Measurements from ENCODE around the gene CCDC38.

The CCDC38 gene

DNA sequence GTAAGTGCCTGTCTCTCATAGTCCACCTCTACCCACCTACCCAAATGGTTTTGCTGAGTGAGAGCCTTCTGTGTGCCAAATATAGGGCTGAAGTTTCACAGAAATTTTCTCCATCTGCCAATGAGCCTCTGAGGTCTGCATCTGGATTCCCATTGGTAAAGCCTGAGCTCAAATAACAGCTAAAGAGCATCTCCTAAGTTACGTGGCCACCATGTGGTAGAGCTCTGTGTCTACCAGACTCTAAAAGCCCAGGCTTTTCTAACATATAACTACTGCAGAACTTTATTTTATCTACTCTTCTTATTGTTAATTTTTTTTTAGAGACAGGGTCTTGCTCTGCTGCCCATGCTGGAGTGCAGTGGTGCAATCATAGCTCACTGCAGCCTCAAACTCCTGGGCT lies 16.7 kb upstream of the CCDC38 start:
- no peak for DNase-seq

DNA sequence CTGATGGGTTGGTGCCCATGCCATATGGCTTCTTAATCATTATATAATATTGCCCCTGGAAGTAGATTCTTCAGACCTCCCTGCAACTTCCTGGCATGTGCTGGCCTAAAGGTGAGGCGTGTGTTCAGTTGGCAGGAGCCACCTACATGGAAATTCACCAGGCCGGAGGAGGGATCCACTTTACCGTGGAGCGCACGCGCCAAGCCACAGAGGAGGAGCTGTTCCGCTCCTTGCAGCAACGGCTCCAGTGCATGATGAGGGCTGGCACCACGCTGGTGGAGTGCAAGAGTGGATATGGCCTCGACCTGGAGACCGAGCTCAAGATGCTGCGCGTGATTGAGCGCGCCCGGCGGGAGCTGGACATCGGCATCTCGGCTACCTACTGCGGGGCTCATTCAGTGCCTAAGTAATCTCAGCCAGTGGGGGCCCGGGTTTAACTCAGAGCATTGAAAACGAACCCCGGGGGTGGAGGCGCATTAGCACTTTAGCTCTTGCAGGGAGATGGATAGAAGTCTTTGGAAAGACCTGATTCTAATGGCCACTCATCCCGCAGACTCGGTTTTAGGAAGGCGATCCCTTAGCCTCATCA lies 14.2 kb upstream of the CCDC38 start:
- no peak for DNase-seq

DNA sequence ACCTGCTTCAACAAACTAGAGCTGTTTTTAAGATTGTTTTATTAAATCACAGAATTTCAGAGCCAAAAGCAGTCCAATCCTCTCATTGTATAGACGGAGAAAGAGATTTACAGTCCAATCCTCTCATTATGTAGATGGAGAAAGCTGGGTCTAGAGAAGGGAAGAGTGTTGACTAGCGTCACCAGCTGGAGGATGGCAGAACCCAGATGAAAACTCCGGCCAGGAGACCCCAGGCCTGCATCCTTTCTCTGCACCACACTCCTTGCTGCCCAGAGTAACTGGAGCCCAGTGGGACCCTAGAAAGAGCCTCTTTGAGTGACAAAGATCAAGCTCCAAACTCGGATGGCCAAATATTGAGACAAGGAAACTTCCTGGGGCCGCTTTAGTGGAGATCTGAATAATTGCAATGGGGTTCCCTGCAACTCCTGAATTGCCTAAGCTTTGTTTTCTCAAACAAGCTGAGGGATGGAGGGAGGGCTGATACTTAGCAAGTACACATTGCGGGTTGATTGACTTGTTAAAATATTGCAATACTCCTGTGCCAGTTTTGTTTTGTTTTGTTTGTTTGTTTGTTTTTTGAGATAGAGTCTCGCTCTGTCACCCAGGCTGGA lies 13.2 kb upstream of the CCDC38 start:
- DNase-seq: no peak

DNA sequence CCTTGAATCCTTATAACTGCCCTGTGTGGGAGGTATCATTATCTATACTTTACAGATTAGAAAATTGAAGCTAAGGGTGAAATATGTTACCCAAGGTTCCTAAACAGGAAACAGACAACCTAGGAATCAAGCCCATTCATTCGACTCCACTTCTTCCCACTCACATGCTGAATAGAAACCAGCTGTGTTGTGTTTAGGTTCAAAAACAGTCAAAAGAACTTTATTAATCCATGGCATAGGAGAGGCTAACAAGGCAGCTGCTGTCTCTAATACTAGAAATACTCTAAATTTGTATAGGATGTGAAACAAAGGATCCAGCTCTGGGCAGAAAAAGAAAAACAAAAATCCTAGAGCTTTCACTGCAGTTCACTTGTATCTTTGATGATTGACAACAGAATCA lies 10.6 kb upstream of the CCDC38 start:
- DNase-seq: no peak

DNA sequence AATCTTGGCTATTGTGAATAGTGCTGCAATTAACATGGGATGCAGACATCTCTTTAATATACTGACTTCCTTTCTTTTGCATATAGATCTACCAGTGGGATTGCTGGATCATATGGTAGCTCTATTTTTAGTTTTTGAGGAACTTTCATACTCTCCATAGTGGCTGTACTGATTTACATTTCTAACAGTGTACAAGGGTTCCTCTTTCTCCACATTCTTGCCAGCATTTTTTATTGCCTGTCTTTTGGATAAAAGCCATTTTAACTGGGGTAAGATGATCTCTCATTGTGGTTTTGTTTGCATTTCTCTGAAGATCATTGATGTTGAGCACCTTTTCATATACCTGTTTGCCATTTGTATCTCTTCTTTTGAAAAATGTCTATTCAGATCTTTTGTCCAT lies 9.1 kb upstream of the CCDC38 start:
- no peak for DNase-seq

DNA sequence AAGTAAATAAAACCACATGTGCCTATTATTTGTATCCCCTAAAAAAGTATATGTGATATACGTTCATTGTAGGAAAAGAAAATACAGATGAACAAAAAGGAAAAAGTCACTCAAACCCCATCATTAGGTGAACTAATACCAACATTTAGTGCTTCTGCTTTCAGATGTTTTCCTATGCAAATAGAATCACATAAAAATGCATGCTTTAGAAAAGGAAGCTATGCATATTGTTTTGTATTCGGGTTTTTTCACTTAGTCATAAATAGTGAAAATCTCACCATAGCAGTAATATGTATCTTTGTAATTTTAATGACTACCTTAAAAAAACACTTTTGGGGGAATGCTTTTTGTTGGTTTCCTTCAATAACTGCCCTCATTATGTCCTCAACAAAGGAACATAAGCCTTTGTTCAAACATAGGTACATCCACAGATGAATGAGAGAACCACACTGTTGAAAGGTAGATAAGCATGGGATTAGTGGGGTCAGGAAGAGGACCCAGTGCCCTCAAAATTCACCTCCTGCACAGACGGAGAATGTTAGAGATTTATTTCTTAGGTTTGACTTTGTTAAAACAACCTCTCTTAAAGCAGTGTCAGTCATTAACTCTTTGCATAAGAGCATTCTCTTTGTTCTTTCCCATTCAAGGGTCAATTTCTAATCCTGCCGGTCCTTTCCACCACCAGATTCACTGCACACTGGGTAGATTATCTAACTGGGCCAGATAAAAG lies 7.2 kb upstream of the CCDC38 start:
- DNase-seq: no peak

DNA sequence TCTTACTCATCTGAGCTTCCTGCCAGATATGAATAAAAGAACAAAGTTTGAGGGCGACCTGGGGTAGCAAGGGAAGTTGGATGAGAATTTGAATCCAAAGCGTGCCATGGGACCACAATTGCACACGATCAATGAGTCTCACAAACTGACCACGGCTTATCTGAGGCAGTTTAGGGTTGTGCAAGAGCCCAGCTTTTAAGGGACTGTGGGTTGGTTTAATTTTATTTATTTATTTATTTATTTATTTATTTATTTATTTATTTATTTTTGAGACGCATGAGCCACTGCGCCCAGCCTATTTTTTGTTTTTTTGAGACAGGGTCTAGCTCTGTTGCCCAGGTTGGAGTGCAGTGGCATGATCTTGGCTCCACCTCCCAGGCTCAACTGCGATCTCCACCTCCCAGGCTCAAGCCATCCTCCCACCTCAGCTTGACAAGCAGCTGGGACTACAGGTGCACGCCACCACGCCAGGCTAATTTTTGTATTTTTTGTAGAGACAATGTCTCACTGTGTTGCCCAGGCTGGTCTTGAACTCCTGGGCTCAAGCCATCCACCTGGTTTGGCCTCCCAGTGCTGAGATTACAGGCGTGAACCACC lies 1.8 kb upstream of the CCDC38 start:
- DNase-seq: no peak

DNA sequence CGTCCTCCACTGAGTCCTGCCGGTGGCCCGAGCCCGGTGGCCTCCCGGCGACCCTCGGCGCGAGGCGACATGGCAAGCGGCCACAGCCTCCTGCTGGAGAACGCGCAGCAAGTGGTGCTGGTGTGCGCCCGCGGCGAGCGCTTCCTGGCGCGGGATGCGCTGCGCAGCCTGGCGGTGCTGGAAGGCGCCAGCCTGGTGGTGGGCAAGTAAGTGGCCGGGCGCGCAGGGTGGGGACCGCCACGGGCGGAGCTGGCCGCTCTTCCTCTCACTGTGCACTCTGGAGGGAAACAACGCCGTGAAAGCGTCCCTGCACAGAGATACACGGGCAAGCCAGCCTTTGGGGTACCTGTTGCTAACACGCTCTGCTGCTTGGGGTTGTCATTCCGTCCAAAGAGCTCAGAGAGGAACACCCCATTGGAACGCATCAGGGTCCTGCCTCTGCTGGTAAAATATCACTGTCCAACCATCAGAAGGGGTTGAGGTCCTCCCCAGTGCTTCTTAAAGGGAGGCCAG lies 972 bp upstream of the CCDC38 start, which contains the start of gene AMDHD1:
TSS of gene AMDHD1 (plus strand) at position 2 of the 513 bp plus-strand sequence. CDS start at position 70, 68 bp downstream.
- DNase-seq: no peak

DNA sequence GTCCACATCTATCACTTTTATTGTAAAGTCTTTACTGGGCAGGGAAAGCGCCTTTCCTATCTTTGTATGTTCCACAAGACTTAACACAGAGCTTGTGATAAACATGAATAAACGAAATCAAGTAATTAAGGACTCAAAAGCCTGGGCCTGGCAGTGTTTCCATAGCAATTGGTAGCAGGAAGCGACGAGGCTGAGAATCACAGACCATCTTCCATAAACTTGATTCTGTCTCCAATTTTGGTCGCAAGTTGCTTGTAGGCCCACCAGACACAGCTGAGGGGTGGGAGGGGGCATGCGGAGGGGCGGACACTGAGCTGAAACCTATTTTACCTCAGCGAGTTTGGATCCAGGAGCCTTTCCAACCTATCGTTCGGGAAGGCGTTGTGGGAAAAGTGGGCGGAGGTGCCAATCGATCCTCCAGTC lies 302 bp downstream of the CCDC38 start:
- no peak for DNase-seq

DNA sequence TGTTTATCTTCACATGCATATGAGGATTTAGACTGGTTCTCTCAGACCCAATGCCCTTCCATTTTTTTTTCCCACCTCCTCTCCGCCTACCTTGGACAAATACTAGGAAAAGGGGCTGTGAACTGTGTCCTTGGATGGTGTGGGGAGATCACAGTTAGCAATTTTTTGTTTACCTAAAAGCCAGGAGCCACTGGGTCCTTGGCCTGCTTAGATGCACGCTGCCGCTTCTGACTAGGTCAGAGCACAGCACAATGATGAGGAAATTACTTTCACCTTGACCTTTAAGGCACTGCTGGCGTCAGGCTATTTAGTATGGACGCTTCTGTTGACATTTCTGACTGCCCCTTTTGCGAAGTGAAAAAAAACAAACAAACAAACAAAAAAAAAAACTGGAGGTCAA lies 1.9 kb downstream of the CCDC38 start:
- DNase-seq: no peak

DNA sequence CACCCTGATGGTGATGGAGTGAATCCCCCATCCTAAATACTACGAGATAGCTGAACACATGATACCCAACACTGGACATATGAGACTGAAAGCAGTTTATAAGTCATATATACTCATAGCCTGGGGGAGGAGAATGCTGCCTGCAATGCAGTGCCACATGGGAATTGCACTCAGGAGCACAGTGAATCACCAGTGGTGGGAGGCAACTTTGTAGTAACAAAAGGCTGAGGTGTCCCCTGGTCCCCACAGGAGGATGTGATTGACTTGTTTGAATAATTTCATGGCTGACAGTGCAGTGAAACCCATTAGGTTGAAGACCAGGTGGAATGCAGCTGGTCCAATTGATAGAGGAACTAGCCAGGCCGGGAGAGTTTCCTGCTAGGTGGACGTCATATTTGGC lies 20.2 kb downstream of the CCDC38 start:
- DNase-seq: no peak

DNA sequence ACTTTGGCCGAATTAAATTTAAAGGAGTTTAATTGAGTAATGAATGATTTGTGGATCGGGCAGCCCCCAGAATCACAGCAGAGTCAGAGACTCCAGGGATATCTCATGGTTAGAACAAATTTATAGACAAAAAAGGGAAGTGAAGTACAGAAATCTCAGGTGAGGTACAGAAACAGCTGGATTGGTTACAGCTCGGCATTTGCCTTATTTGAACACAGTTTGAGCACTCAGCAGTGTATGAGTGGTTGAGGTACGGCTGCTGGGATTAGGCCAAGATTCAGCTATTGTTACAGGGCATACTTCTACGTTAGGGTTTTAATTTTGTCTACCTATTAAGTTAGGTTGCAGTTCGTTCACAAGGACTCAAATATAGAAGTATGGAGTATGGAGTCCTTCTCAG lies 23.3 kb downstream of the CCDC38 start:
- DNase-seq: no peak

DNA sequence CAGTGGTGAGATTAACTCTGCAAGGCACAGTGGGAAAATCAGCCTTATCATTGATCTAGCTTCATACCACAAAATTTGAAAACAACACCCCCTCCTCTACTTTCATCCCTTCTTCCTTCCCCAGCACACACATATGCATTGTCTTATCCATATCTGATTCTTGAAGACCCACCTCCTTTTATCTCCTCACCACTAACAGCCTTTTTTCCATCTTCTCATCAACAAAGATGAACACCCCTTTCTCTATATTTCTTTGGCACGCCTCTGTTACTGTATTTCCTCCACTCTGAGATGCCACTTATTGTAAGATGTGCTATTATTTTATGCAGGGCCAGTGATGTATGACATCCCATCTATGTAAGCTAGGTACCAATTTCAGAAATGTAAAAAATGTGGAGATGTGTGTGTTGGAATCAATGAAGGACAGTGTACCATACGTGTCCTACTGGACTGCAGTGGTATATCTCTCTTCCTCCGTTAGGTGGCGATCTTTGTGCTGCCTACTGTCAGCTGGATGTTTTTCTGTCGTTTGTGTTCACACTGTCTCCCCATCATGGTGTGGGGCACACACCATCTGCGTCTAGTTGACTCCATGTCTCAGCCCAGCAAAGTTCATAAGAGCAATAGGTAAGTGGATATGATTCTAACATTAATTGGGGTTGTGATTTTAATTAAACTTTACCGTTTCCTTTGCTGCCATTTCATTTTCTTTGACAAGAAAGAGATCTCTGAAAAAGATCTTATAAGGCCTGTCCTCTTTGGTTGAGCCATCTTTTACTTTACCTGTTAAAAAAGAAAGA lies 24.0 kb downstream of the CCDC38 start:
- peak; percentile 12 for DNase-seq

DNA sequence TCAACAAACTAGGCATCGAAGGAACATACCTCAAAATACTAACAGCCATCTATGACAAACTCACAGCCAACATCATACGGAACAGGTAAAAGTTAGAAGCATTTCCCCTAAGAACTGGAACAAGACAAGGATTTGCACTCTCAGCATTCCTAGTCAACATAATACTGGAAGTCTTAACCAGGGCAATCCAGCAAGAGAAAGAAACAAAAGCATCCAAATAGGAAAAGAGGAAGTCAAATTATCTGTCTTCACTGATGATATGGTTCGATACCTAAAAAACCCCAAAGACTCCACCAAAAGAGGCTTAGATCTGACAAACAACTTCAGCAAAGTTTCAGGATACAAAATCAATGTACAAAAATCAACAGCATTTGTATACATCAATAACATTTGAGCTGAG lies 32.5 kb downstream of the CCDC38 start:
- no peak for DNase-seq

DNA sequence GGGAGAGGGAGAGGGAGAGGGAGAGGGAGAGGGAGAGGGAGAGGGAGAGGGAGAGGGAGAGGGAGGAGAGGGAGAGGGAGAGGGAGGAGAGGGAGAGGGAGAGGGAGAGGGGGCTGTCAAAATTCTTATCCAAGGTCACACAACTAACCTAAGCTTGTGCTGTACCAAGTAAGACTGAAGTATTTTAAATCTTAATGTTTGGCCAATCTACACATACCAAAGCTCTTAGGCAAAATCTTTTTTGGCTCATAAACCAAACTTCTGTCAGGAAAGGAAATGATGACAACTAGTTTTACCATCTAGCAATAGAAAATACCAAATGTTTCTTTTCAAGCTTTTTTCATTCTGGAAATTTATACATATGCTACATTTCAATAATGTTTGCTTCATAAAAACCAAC lies 33.8 kb downstream of the CCDC38 start:
- DNase-seq: no peak

DNA sequence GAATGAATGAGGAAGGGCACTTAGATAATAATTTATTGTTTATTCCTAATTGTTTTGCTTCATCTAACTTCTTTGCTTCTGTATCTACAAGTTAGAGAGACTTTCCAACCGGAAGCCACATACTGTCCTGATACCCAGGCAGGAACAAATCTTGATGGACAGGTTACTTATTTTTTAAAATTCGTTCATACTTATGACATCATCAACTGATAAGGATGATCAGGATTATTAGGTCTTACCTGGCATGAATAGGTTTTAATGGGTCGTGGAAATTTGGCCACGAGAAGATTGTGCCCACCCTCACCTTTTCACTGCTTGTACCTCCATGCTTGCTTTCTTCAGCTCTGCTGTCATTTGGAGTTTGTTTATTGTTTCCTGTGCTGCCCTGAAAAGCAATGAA lies 44.3 kb downstream of the CCDC38 start:
- DNase-seq: no peak

DNA sequence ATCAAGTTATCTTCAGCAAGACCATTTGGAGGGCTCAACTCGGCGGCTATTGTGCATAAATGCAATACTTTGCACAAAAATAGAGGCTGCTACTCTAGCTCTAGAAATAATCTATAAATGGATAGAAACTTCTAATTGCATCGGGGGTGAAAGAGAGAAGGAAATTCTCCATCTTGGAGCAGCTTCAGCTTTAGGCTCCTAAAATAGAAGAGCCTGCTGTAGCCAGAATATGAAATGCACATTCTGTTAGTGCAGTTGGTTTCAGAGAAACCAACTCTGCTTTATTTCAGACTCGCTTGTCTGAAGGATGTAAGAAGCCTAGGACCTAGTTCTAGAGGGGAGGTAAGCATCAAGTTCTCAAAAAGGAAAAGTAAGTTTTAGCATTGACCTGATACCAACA lies 45.6 kb downstream of the CCDC38 start:
- no peak for DNase-seq

DNA sequence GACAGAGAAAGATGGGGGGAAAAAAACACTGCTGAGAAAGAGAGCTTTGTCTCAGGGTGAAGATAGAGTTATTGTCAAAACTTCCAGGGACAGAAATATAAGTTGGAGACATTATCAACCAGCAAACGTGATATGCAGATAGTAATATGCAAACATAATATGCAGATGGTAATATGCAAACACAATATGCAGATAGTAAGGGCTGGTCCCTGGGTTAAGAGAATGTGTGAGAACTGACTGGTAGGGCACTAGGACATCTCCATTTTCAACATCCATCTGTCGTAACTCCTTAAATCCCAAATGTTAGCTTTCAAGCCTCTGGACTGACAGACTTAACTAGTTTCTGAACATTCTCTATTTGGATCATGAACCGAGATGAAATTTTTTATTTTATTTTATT lies 51.5 kb downstream of the CCDC38 start:
- no peak for DNase-seq

DNA sequence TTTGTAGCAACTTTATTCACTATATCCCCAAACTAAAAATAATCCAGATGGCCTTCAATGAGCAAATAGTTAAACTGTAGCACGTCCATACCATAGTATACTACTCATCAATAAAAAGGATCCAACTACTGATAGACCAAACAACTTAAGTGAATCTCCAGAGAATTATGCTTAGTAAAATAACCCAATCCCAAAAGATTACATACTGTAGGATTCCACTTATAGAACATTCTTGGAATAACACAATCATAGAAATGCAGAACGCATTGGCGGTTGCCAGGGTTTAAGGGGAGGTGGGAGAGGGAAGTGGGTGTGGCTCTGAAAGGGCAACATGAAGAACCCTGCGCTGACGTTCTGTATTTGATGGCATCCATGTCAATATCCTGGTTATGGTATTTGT lies 55.1 kb downstream of the CCDC38 start:
- DNase-seq: no peak

DNA sequence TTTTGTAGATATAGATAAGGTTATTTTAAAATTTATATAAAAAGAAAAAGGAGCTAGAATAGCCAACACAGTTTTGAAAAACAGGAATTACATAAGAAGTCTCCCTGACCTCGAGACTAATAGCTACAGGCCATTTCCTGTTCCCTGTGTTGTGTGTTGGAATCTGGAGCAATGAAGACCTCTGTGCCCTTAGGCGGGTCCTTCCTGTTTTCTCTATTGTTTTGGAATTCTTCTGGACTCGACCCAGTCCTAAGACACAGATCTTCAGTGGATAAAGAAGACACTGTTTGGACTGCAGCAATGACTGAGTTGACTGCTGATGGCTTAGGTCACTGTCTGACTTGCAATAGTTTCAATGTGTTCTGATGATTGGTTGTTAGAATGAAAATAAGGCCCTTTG lies 57.4 kb downstream of the CCDC38 start:
- no peak for DNase-seq

DNA sequence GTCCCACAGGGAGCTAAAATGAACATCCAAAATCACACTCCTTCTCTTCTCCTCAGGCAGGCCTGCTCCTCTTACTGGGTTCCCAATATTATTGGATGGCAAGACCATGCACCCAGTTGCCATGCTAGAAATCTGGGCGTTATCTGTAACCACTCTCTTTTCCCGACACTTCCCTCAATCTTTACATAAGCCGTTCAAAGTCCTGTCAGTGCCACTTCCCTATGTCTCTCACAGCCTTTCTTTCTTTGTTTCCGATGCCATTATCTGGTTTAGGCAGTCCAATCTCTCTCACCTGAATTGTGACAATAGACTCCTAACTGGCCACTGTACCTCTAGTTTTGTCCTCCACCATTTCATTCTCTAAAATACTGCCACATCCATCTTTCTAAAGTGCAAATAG lies 59.5 kb downstream of the CCDC38 start:
- no peak for DNase-seq

DNA sequence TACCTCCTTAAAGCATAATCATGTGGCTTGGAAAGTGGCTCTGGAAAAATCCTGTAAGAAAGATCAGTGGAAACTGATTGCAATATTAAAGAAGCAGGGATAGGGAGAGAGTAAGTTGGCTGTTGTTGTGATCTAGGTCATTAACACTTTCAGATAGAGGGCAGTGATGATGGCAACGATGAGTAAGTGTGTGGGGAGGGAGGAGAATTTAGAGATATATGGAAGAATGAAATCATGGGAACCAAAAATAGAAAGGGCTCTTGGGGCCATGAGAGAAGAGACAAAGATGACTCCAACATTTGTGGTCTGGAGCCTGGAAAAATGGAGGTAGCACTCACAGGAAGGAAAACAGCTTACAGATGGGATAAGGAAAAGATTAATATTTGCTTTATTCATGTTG lies 60.3 kb downstream of the CCDC38 start:
- no peak for DNase-seq

DNA sequence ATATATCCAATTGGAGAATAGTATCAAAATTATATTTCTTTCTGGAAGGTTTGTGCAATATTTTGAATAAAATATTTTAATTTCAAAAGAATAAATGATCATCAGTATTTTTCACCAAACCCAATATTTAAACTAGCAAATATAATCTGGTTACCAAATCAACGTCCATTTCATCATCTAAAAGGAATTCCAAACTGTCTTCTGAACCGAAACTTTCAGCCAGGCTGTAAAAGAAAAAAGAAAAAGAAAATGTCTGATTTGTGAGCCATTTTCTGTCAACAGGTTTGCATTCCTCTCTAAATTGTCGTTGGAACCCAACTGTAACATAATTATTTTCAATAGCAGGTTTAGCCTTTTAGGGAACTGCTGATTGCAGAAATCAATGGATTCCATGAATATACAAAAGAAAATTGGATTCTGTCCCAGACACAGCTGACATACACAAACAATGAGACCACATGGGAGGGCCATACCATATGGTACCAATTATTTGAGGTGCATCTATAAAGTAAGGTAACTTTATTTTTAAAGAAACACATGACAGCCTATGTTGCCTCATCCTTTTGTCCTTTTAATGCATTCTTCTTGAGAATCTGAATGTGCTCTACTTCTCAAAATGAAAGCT lies 61.0 kb downstream of the CCDC38 start:
- DNase-seq: peak; percentile 12

All from NCI-H446 treated with DMSO at 0.1 percent for 48 hours (cell line).